Epithelial cell of proximal tubule (primary cell): ENCODE data around the gene ATP8A2. TPM values are rescaled to one million over a fixed set of nuclear protein-coding genes. Genes with fewer than 3 reads are reported as not detected.

Source experiments
- DNase-seq: peaks from one replicate; pipeline ENCODE4 v3.0.0-alpha.2; 2011; ENCODE audit warnings: low read depth
- H3K4me3 ChIP-seq: 2 replicates; pipeline ENCODE4 v1.5.1; 2011; ENCODE audit warnings: low read depth, mild to moderate bottlenecking, low read length
- total RNA-seq: library from RNA; depleted of rRNA; stranded (reverse); fragments of >200 nt; gene quantifications from 2 replicates; pipeline ENCODE4 v1.2.3, GENCODE V29; 2015
- TF ChIP-seq, protein P1 (sequence below): conservative IDR thresholded peaks from 2 replicates; pipeline ENCODE4 v1.5.1; 2012; ENCODE audit warnings: low read depth, mild to moderate bottlenecking, low read length

The ATP8A2 gene
- total RNA-seq, 1 donor from 2014 or later: 2.2 TPM

GRCh38 chr13:25493931-25494640 is 122.3 kb downstream of the ATP8A2 start:
- TF ChIP-seq, protein P1, sequence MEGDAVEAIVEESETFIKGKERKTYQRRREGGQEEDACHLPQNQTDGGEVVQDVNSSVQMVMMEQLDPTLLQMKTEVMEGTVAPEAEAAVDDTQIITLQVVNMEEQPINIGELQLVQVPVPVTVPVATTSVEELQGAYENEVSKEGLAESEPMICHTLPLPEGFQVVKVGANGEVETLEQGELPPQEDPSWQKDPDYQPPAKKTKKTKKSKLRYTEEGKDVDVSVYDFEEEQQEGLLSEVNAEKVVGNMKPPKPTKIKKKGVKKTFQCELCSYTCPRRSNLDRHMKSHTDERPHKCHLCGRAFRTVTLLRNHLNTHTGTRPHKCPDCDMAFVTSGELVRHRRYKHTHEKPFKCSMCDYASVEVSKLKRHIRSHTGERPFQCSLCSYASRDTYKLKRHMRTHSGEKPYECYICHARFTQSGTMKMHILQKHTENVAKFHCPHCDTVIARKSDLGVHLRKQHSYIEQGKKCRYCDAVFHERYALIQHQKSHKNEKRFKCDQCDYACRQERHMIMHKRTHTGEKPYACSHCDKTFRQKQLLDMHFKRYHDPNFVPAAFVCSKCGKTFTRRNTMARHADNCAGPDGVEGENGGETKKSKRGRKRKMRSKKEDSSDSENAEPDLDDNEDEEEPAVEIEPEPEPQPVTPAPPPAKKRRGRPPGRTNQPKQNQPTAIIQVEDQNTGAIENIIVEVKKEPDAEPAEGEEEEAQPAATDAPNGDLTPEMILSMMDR: no peak
- DNase-seq: no peak
- H3K4me3 ChIP-seq: no peak overlapping the region

- TF ChIP-seq, protein P1: peak; percentile 8
- no peak for DNase-seq
- no peak overlapping the region for H3K4me3 ChIP-seq
Measured at GRCh38 chr13:25494698-25495411, 123.1 kb downstream of the ATP8A2 start.

- H3K4me3 ChIP-seq: no peak overlapping the region
- TF ChIP-seq, protein P1: no peak
- no peak for DNase-seq
Measured at GRCh38 chr13:25501231-25501630, 129.5 kb downstream of the ATP8A2 start.

DNA sequence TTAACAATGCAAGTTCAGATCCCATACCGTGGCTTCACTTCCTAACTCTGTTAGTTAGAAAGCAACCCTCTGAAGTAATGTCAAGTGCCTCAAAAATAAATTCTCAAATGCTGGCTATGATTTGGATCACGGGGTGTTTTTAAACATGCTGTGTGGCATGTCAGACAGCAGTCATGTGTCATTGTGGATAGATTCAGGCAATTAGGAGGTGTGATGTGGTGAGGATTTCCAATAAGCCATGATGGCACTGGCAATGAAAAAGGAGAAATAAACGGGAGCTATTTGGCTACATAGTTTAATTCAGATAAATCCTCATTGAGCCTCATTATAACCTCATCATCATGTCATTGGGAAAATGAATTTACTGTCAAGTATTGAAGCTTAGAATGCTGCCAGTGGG is 130.3 kb downstream of the ATP8A2 start:
- no peak for DNase-seq
- no peak overlapping the region for H3K4me3 ChIP-seq
- TF ChIP-seq, protein P1: no peak

- TF ChIP-seq, protein P1: no peak
- DNase-seq: no peak
- no peak overlapping the region for H3K4me3 ChIP-seq
Measured at GRCh38 chr13:25502551-25502950, 130.8 kb downstream of the ATP8A2 start.

GRCh38 chr13:25503856-25504255 is 132.1 kb downstream of the ATP8A2 start:
- TF ChIP-seq, protein P1: no peak
- no peak overlapping the region for H3K4me3 ChIP-seq
- DNase-seq: no peak
